Neural cell (in vitro differentiated cells): ENCODE results near the gene EPOP. TPM values are rescaled to one million over a fixed set of nuclear protein-coding genes. Genes with fewer than 3 reads are reported as not detected.

ENCODE experiments used
- H2AFZ ChIP-seq: fragments of 200-600, 300-800 bp; sonication (generic), shearing (Covaris generic); 2 replicates; pipeline ENCODE4 v1.6.0; 2014; ENCODE audit warnings: low read depth, mild to moderate bottlenecking, antibody characterized with exemption, low read length, moderate library complexity
- H3F3A ChIP-seq: fragments of 200-600 bp; shearing (Covaris generic); 2 replicates; pipeline ENCODE4 v1.6.1; 2016; ENCODE audit warnings: mild to moderate bottlenecking, moderate library complexity, mixed read lengths, antibody characterized with exemption, low read length; ENCODE audit not compliant: insufficient read depth, poor library complexity, severe bottlenecking
- H3K27ac ChIP-seq: fragments of 200-600, 300-800 bp; sonication (generic), shearing (Covaris generic); 2 replicates; pipeline ENCODE4 v1.5.1; 2014; ENCODE audit warnings: mild to moderate bottlenecking, low read length, moderate library complexity
- H3K27me3 ChIP-seq: fragments of 300-800, 200-600 bp; sonication (generic), shearing (Covaris generic); 2 replicates; pipeline ENCODE4 v1.6.0; 2014; ENCODE audit warnings: mild to moderate bottlenecking, low read depth, low read length, moderate library complexity; ENCODE audit not compliant: insufficient read depth
- H3K36me3 ChIP-seq: fragments of 300-800, 200-600 bp; sonication (generic), shearing (Covaris generic); 2 replicates; pipeline ENCODE4 v1.5.1; 2014; ENCODE audit warnings: mild to moderate bottlenecking, antibody characterized with exemption, low read length, moderate library complexity; ENCODE audit not compliant: insufficient read depth
- H3K4me2 ChIP-seq: fragments of 300-800, 200-600 bp; sonication (generic), shearing (Covaris generic); 2 replicates; pipeline ENCODE4 v1.6.0; 2014; ENCODE audit warnings: mild to moderate bottlenecking, low read length
- H3K4me3 ChIP-seq: fragments of 300-800, 200-600 bp; sonication (generic), shearing (Covaris generic); 2 replicates; pipeline ENCODE4 v1.5.1; 2014; ENCODE audit warnings: mild to moderate bottlenecking, low read length, moderate library complexity
- H3K79me2 ChIP-seq: fragments of 200-600 bp; shearing (Covaris generic); replicated peaks from 2 replicates; pipeline ENCODE4 v1.6.0; 2014; ENCODE audit warnings: mild to moderate bottlenecking, low read length, moderate library complexity; ENCODE audit not compliant: insufficient read depth
- H3K9ac ChIP-seq: fragments of 300-800, 200-600 bp; sonication (generic), shearing (Covaris generic); 2 replicates; pipeline ENCODE4 v1.6.1; 2016; ENCODE audit warnings: mild to moderate bottlenecking, low read length, mixed read lengths
- H3K9me2 ChIP-seq: fragments of 200-600 bp; shearing (Covaris generic); 2 replicates; pipeline ENCODE4 v1.6.1; 2016; ENCODE audit warnings: mild to moderate bottlenecking, low read length, mixed read lengths; ENCODE audit not compliant: insufficient read depth
- H3K9me3 ChIP-seq: fragments of 200-600, 300-800 bp; sonication (generic), shearing (Covaris generic); 2 replicates; pipeline ENCODE4 v1.6.1; 2016; ENCODE audit warnings: mild to moderate bottlenecking, mixed run types, low read length, moderate library complexity, mixed read lengths
- H4K20me1 ChIP-seq: fragments of 200-600 bp; shearing (Covaris generic); 2 replicates; pipeline ENCODE4 v1.6.1; 2016; ENCODE audit warnings: mild to moderate bottlenecking, mixed run types; ENCODE audit not compliant: insufficient read depth
- EP300 ChIP-seq: fragments of 450-650 bp; conservative IDR thresholded peaks from 2 replicates; pipeline ENCODE4 v1.6.1; 2014; ENCODE audit warnings: antibody characterized with exemption, mild to moderate bottlenecking, moderate library complexity; ENCODE audit not compliant: poor library complexity, severe bottlenecking
- EZH2 ChIP-seq: fragments of 200-600, 300-800 bp; shearing (Covaris generic), sonication (generic); IDR thresholded peaks from 2 replicates; pipeline ENCODE4 v1.6.1; 2014; ENCODE audit warnings: antibody characterized with exemption, low read length, borderline replicate concordance, mild to moderate bottlenecking; ENCODE audit not compliant: insufficient read depth, poor library complexity, severe bottlenecking
- MXI1 ChIP-seq: fragments of 450-650 bp; conservative IDR thresholded peaks from 2 replicates; pipeline ENCODE4 v1.6.1; 2014; ENCODE audit warnings: antibody characterized with exemption, mild to moderate bottlenecking; ENCODE audit not compliant: poor library complexity, severe bottlenecking
- POLR2AphosphoS5 ChIP-seq: IDR thresholded peaks from 2 replicates; pipeline ENCODE4 v1.6.1; 2012
- RAD21 ChIP-seq: fragments of 450-650 bp; conservative IDR thresholded peaks from 2 replicates; pipeline ENCODE4 v1.6.1; 2014; ENCODE audit warnings: antibody characterized with exemption, mild to moderate bottlenecking, moderate library complexity
- SMC3 ChIP-seq: fragments of 450-650 bp; conservative IDR thresholded peaks from 2 replicates; pipeline ENCODE4 v1.6.1; 2014; ENCODE audit warnings: antibody characterized with exemption, mild to moderate bottlenecking, moderate library complexity; ENCODE audit not compliant: poor library complexity
- TAF1 ChIP-seq: IDR thresholded peaks from 2 replicates; pipeline ENCODE4 v1.6.1; 2012; ENCODE audit warnings: low read depth
- polyA plus RNA-seq: library from polyadenylated mRNA; depleted of rRNA; stranded (reverse); fragments of >200 nt; gene quantifications from 2 replicates; pipeline ENCODE4 v1.2.3, GENCODE V29; 2014
- TF ChIP-seq, protein P1 (sequence below): fragments of 450-650 bp; IDR thresholded peaks from 2 replicates; pipeline ENCODE4 v1.5.1; 2014; ENCODE audit warnings: antibody characterized with exemption, mild to moderate bottlenecking, moderate library complexity; ENCODE audit not compliant: poor library complexity, severe bottlenecking
- TF ChIP-seq, protein P2 (sequence below): IDR thresholded peaks from 2 replicates; pipeline ENCODE4 v1.6.1; 2012; ENCODE audit warnings: borderline replicate concordance

Gene EPOP
- polyA plus RNA-seq, 1 donor from 2014 or later = 1.1 TPM

DNA sequence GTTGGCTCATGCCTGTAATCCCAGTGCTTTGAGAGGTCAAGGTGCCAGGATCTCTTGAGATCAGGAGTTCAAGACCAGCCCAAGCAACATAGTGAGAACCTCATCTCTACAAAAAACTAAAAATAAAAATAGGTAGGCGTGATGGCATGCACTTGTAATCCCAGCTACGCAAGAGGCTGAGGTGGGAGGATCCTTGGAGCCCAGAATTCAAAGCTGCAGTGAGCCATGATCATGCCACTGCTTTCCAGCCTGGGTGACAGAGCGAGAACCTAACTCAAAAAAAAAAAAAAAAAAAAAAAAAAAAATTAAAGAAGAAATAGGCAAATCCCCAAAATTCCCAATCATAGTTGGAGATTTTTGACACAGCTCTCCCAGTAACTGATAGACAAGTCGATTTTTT is 36.8 kb downstream of the EPOP start:
- Histone ChIP-seq H4K20me1 (no peaks in the 10 kb centered on the region), H3K9me3 (no peaks in the 10 kb centered on the region), H3K9me2 (no peaks in the 10 kb centered on the region), H3K9ac (no peak overlapping the region), H3F3A (no peaks in the 10 kb centered on the region), H3K27me3 (no peaks in the 10 kb centered on the region), H3K4me2 (no peak overlapping the region), H3K79me2 (no peaks in the 10 kb centered on the region), H3K36me3 (no peaks in the 10 kb centered on the region), H3K27ac (no peak overlapping the region), H3K4me3 (no peak overlapping the region), H2AFZ (no peak overlapping the region)
- TF ChIP-seq TAF1 (no peak), MXI1 (no peak), EP300 (no peak), POLR2AphosphoS5 (no peak)
- TF ChIP-seq, protein P1, sequence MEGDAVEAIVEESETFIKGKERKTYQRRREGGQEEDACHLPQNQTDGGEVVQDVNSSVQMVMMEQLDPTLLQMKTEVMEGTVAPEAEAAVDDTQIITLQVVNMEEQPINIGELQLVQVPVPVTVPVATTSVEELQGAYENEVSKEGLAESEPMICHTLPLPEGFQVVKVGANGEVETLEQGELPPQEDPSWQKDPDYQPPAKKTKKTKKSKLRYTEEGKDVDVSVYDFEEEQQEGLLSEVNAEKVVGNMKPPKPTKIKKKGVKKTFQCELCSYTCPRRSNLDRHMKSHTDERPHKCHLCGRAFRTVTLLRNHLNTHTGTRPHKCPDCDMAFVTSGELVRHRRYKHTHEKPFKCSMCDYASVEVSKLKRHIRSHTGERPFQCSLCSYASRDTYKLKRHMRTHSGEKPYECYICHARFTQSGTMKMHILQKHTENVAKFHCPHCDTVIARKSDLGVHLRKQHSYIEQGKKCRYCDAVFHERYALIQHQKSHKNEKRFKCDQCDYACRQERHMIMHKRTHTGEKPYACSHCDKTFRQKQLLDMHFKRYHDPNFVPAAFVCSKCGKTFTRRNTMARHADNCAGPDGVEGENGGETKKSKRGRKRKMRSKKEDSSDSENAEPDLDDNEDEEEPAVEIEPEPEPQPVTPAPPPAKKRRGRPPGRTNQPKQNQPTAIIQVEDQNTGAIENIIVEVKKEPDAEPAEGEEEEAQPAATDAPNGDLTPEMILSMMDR = no peak

DNA sequence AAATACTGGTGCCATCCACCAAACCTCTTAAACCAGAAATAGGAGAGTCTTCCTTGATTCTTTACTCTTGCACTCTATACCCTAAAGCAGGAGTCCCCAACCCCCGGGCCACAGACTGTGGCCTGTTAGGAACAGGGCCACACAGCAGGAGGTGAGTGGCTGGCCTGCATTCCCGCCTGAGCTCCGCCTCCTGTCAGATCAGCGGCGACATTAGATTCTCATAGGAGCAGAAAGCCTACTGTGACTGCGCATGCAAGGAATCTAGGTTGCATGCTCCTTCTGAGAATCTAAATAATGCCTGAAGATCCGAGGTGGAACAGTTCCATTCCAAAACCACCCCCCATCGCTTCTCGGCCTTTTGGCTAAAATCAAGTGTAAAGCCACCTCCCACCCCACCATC is 38.7 kb downstream of the EPOP start:
- Histone ChIP-seq H3F3A (no peaks in the 10 kb centered on the region), H3K4me3 (no peak overlapping the region), H3K4me2 (no peak overlapping the region), H2AFZ (no peak overlapping the region), H3K36me3 (no peaks in the 10 kb centered on the region), H3K79me2 (no peaks in the 10 kb centered on the region), H3K27me3 (no peaks in the 10 kb centered on the region), H3K9me3 (no peaks in the 10 kb centered on the region), H4K20me1 (no peaks in the 10 kb centered on the region), H3K9me2 (no peaks in the 10 kb centered on the region), H3K27ac (no peak overlapping the region), H3K9ac (no peak overlapping the region)
- TF ChIP-seq SMC3 = no peak
- no peak for TF ChIP-seq POLR2AphosphoS5
- no peak for TF ChIP-seq RAD21
- TF ChIP-seq, protein P1 = no peak
- TF ChIP-seq, protein P2, sequence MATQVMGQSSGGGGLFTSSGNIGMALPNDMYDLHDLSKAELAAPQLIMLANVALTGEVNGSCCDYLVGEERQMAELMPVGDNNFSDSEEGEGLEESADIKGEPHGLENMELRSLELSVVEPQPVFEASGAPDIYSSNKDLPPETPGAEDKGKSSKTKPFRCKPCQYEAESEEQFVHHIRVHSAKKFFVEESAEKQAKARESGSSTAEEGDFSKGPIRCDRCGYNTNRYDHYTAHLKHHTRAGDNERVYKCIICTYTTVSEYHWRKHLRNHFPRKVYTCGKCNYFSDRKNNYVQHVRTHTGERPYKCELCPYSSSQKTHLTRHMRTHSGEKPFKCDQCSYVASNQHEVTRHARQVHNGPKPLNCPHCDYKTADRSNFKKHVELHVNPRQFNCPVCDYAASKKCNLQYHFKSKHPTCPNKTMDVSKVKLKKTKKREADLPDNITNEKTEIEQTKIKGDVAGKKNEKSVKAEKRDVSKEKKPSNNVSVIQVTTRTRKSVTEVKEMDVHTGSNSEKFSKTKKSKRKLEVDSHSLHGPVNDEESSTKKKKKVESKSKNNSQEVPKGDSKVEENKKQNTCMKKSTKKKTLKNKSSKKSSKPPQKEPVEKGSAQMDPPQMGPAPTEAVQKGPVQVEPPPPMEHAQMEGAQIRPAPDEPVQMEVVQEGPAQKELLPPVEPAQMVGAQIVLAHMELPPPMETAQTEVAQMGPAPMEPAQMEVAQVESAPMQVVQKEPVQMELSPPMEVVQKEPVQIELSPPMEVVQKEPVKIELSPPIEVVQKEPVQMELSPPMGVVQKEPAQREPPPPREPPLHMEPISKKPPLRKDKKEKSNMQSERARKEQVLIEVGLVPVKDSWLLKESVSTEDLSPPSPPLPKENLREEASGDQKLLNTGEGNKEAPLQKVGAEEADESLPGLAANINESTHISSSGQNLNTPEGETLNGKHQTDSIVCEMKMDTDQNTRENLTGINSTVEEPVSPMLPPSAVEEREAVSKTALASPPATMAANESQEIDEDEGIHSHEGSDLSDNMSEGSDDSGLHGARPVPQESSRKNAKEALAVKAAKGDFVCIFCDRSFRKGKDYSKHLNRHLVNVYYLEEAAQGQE = no peak
- no peak for TF ChIP-seq TAF1
- TF ChIP-seq EZH2 = no peak
- no peak for TF ChIP-seq MXI1
- no peak for TF ChIP-seq EP300
